K562 (cell line): ENCODE results near the gene C4A. TPM values are rescaled to one million over a fixed set of nuclear protein-coding genes. Genes with fewer than 3 reads are reported as not detected.

Experiments
- CCAR2 ChIP-seq: fragments of 200-400 bp; formaldehyde crosslinking; IDR thresholded peaks from 2 replicates; pipeline ENCODE4 v1.6.1; 2017; ENCODE audit warnings: mild to moderate bottlenecking, low read depth, low read length
- DLX4 ChIP-seq: fragments of 250-450 bp; sonication (Bioruptor Pico); IDR thresholded peaks from 2 replicates; pipeline ENCODE4 v1.6.1; 2021; ENCODE audit warnings: mild to moderate bottlenecking
- FOXM1 ChIP-seq, 2 experiments: fragments of 450-650 bp in 1 of 2; sonication (generic) in 1 of 2; formaldehyde crosslinking in 1 of 2; IDR thresholded peaks; 2 replicates each; pipeline versions ENCODE4 v1.6.1 to v1.9.0; 2017 to 2022; ENCODE audit warnings: low read depth in 2 of 2, mild to moderate bottlenecking in 2 of 2, missing genetic modification reagents in 1 of 2, moderate library complexity in 1 of 2
- IRF2 ChIP-seq: sonication (generic); formaldehyde crosslinking; IDR thresholded peaks from 2 replicates; pipeline ENCODE4 v1.8.1; 2022; ENCODE audit warnings: mild to moderate bottlenecking, missing genetic modification reagents
- MAFK ChIP-seq: IDR thresholded peaks from 2 replicates; pipeline ENCODE4 v1.6.1; 2011; ENCODE audit warnings: low read length, improper control_type of control experiment
- RHOXF2B ChIP-seq: fragments of 250-450 bp; sonication (Bioruptor Pico); conservative IDR thresholded peaks from 2 replicates; pipeline ENCODE4 v1.5.1; 2021
- SMAD2 ChIP-seq: fragments of 150-350 bp; IDR thresholded peaks from 2 replicates; pipeline ENCODE4 v1.6.1; 2014; ENCODE audit warnings: low read depth, mild to moderate bottlenecking, low read length
- SRSF9 ChIP-seq: fragments of 200-400 bp; formaldehyde crosslinking; IDR thresholded peaks from 2 replicates; pipeline ENCODE4 v1.6.1; 2017; ENCODE audit warnings: low read depth, low read length, borderline replicate concordance
- XRCC5 ChIP-seq: fragments of 200-400 bp; formaldehyde crosslinking; IDR thresholded peaks from 2 replicates; pipeline ENCODE4 v1.6.1; 2017; ENCODE audit warnings: low read depth, mild to moderate bottlenecking, low read length
- ZFPM2 ChIP-seq: fragments of 250-450 bp; sonication (Bioruptor Pico); IDR thresholded peaks from 2 replicates; pipeline ENCODE4 v1.5.1; 2022; ENCODE audit warnings: mild to moderate bottlenecking
- ZNF175 ChIP-seq: fragments of 200-800 bp; sonication (Bioruptor generic); IDR thresholded peaks from 2 replicates; pipeline ENCODE4 v1.6.1; 2016; ENCODE audit warnings: low read depth, mild to moderate bottlenecking, missing genetic modification characterization, missing compliant biosample characterization
- ZNF24 ChIP-seq: fragments of 450-650 bp; IDR thresholded peaks from 2 replicates; pipeline ENCODE4 v1.6.1; 2016
- ZNF280A ChIP-seq: fragments of 450-650 bp; IDR thresholded peaks from 2 replicates; pipeline ENCODE4 v1.6.1; 2018; ENCODE audit warnings: mild to moderate bottlenecking, low read depth; ENCODE audit not compliant: partially characterized antibody
- ZNF3 ChIP-seq: fragments of 250-450 bp; sonication (Bioruptor Pico); IDR thresholded peaks from 2 replicates; pipeline ENCODE4 v1.5.0; 2021; ENCODE audit warnings: mild to moderate bottlenecking, moderate library complexity
- polyA plus RNA-seq, 8 experiments: library from polyadenylated mRNA; depleted of rRNA in 4 of 8; stranded (reverse) in 5 of 8; unstranded in 3 of 8; fragments of >200 nt; fragmentation: Nextera tagmentation in 2 of 8; fragmentation: Illumina TruSeq in 1 of 8; extraction: Ambion mirVana in 2 of 8; extraction: Trizol in 1 of 8; gene quantifications; 2 replicates each; pipeline versions ENCODE4 v1.2.1 to v1.2.3, GENCODE V29; 2011 to 2014; ENCODE audit warnings: inconsistent platforms in 1 of 8, missing spikeins in 1 of 8
- total RNA-seq, 7 experiments: library from RNA; depleted of rRNA in 6 of 7; stranded (reverse); fragments of >200 nt in 6 of 7; fragmentation: Illumina TruSeq in 2 of 7; extraction: Trizol in 2 of 7; gene quantifications; 2 replicates each; pipeline versions ENCODE4 v1.2.1 to v1.2.3, GENCODE V29; 2011 to 2021; ENCODE audit warnings: low replicate concordance in 1 of 7
- TF ChIP-seq, protein P1 (sequence below): sonication (generic); formaldehyde crosslinking; IDR thresholded peaks from 2 replicates; pipeline ENCODE4 v1.8.0; 2022; ENCODE audit warnings: mild to moderate bottlenecking, missing genetic modification reagents, borderline replicate concordance
- TF ChIP-seq, protein P2 (sequence below): fragments of 450-650 bp; formaldehyde crosslinking; IDR thresholded peaks from 2 replicates; pipeline ENCODE4 v1.4.0; 2020; ENCODE audit warnings: mild to moderate bottlenecking
- TF ChIP-seq, protein P3 (sequence below): fragments of 450-650 bp; formaldehyde crosslinking; IDR thresholded peaks from 2 replicates; pipeline ENCODE4 v1.4.0; 2020; ENCODE audit warnings: mild to moderate bottlenecking, moderate library complexity
- TF ChIP-seq, protein P4 (sequence below): sonication (generic); formaldehyde crosslinking; IDR thresholded peaks from 2 replicates; pipeline ENCODE4 v1.8.0; 2022; ENCODE audit warnings: mild to moderate bottlenecking, missing genetic modification reagents

The C4A gene
- total and polyA plus RNA-seq, 9 of the 15 experiments (the other 6 are each of a cell fraction or from before 2014, with no cell fraction given), result 0.27 to 7.6 (median 5.0) TPM

- TF ChIP-seq, protein P1, sequence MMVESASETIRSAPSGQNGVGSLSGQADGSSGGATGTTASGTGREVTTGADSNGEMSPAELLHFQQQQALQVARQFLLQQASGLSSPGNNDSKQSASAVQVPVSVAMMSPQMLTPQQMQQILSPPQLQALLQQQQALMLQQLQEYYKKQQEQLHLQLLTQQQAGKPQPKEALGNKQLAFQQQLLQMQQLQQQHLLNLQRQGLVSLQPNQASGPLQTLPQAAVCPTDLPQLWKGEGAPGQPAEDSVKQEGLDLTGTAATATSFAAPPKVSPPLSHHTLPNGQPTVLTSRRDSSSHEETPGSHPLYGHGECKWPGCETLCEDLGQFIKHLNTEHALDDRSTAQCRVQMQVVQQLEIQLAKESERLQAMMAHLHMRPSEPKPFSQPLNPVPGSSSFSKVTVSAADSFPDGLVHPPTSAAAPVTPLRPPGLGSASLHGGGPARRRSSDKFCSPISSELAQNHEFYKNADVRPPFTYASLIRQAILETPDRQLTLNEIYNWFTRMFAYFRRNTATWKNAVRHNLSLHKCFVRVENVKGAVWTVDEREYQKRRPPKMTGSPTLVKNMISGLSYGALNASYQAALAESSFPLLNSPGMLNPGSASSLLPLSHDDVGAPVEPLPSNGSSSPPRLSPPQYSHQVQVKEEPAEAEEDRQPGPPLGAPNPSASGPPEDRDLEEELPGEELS (CRISPR knock-in tag), result no peak
- TF ChIP-seq, protein P2, sequence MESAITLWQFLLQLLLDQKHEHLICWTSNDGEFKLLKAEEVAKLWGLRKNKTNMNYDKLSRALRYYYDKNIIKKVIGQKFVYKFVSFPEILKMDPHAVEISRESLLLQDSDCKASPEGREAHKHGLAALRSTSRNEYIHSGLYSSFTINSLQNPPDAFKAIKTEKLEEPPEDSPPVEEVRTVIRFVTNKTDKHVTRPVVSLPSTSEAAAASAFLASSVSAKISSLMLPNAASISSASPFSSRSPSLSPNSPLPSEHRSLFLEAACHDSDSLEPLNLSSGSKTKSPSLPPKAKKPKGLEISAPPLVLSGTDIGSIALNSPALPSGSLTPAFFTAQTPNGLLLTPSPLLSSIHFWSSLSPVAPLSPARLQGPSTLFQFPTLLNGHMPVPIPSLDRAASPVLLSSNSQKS (CRISPR knock-in tag), result no peak
- no peak for TF ChIP-seq CCAR2
- TF ChIP-seq SRSF9, result no peak
- no peak for TF ChIP-seq FOXM1 (IDR thresholded peaks at IDR 0.05; ENCODE audit: low read depth)
- TF ChIP-seq FOXM1 (CRISPR knock-in tag; IDR thresholded peaks at IDR 0.05; ENCODE audit: low read depth), result no peak
- TF ChIP-seq ZNF280A, result no peak
- TF ChIP-seq, protein P3, sequence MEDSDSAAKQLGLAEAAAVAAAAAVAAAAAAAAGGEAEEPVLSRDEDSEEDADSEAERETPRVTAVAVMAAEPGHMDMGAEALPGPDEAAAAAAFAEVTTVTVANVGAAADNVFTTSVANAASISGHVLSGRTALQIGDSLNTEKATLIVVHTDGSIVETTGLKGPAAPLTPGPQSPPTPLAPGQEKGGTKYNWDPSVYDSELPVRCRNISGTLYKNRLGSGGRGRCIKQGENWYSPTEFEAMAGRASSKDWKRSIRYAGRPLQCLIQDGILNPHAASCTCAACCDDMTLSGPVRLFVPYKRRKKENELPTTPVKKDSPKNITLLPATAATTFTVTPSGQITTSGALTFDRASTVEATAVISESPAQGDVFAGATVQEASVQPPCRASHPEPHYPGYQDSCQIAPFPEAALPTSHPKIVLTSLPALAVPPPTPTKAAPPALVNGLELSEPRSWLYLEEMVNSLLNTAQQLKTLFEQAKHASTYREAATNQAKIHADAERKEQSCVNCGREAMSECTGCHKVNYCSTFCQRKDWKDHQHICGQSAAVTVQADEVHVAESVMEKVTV (CRISPR knock-in tag), result no peak
- TF ChIP-seq MAFK, result no peak
- TF ChIP-seq XRCC5, result no peak
- TF ChIP-seq, protein P4, sequence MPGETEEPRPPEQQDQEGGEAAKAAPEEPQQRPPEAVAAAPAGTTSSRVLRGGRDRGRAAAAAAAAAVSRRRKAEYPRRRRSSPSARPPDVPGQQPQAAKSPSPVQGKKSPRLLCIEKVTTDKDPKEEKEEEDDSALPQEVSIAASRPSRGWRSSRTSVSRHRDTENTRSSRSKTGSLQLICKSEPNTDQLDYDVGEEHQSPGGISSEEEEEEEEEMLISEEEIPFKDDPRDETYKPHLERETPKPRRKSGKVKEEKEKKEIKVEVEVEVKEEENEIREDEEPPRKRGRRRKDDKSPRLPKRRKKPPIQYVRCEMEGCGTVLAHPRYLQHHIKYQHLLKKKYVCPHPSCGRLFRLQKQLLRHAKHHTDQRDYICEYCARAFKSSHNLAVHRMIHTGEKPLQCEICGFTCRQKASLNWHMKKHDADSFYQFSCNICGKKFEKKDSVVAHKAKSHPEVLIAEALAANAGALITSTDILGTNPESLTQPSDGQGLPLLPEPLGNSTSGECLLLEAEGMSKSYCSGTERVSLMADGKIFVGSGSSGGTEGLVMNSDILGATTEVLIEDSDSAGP (CRISPR knock-in tag), result no peak
- no peak for TF ChIP-seq DLX4 (CRISPR knock-in tag)
- TF ChIP-seq ZFPM2, result no peak
- no peak for TF ChIP-seq IRF2
- no peak for TF ChIP-seq ZNF24
- TF ChIP-seq RHOXF2B, result no peak
- no peak for TF ChIP-seq ZNF175 (CRISPR knock-in tag)
- TF ChIP-seq SMAD2, result no peak
- TF ChIP-seq ZNF3, result no peak
Measured at GRCh38 chr6:31968791-31969711, 12.8 kb upstream of the C4A start (continued).
